ENCODE results near the gene COMMD6. TPM values are rescaled to one million over a fixed set of nuclear protein-coding genes. Genes with fewer than 3 reads are reported as not detected.
A peak's percentile ranks its signal among the peaks of the same experiment; 100 is the strongest.
"Not testable (repeated sequence)": the region's sequence is repeated elsewhere in the genome, so short reads cannot be mapped to it uniquely, and the experiment has no call there.

COMMD6 gene
- total RNA-seq (2014; rRNA removed; shearing (Covaris generic)), result 144 and 290 TPM in 2 replicates

- DNase-seq (ENCODE audit: low spot score), result peak; percentile 89
These were observed at the start of gene COMMD6 for GRCh38 chr13:75537401-75538365. COMMD6 (minus strand) TSS chr13:75537841; CDS start chr13:75537805, 36 bp downstream.

GRCh38 chr13:75585153-75585552 is 47.5 kb upstream of the COMMD6 start:
- no peak for DNase-seq (ENCODE audit: low spot score)

- no peak for DNase-seq (ENCODE audit: low spot score)
These were observed 45.5 kb upstream of the COMMD6 start for GRCh38 chr13:75583091-75583490.

GRCh38 chr13:75581874-75582640 is 44.4 kb upstream of the COMMD6 start:
- DNase-seq (ENCODE audit: low spot score), result no peak

- DNase-seq (ENCODE audit: low spot score), result no peak
These were observed 41.9 kb upstream of the COMMD6 start for GRCh38 chr13:75579529-75579928.

GRCh38 chr13:75569576-75569975 is 31.9 kb upstream of the COMMD6 start:
- no peak for DNase-seq (ENCODE audit: low spot score)

- peak; percentile 38 for DNase-seq (ENCODE audit: low spot score)
These were observed 29.0 kb upstream of the COMMD6 start for GRCh38 chr13:75566658-75567057.

GRCh38 chr13:75558145-75558840 is 20.7 kb upstream of the COMMD6 start:
- no peak for DNase-seq (ENCODE audit: low spot score)

- DNase-seq (ENCODE audit: low spot score), result no peak
These were observed 19.3 kb upstream of the COMMD6 start for GRCh38 chr13:75556961-75557360.

GRCh38 chr13:75555836-75556235 is 18.2 kb upstream of the COMMD6 start:
- DNase-seq (ENCODE audit: low spot score), result no peak

- DNase-seq (ENCODE audit: low spot score), result no peak
These were observed 17.3 kb upstream of the COMMD6 start for GRCh38 chr13:75554981-75555380.

GRCh38 chr13:75554464-75554863 is 16.8 kb upstream of the COMMD6 start:
- no peak for DNase-seq (ENCODE audit: low spot score)

- DNase-seq (ENCODE audit: low spot score), result peak; percentile 43
These were observed 12.5 kb upstream of the COMMD6 start for GRCh38 chr13:75550159-75550567.

GRCh38 chr13:75549262-75550158 is 11.9 kb upstream of the COMMD6 start, which contains the start of gene UCHL3:
UCHL3 (plus strand) TSS chr13:75549791; CDS start chr13:75549821, 30 bp downstream.
- peak; percentile 87 for DNase-seq (ENCODE audit: low spot score)

GRCh38 chr13:75547917-75548316 is 10.3 kb upstream of the COMMD6 start:
- DNase-seq (ENCODE audit: low spot score), result no peak

GRCh38 chr13:75545386-75545785 is 7.7 kb upstream of the COMMD6 start:
- not testable (repeated sequence) for DNase-seq (ENCODE audit: low spot score)

- DNase-seq (ENCODE audit: low spot score), result no peak
These were observed 7.2 kb upstream of the COMMD6 start for GRCh38 chr13:75544681-75545330.

GRCh38 chr13:75541961-75542360 is 4.3 kb upstream of the COMMD6 start:
- no peak for DNase-seq (ENCODE audit: low spot score)

- no peak for DNase-seq (ENCODE audit: low spot score)
These were observed 3.6 kb upstream of the COMMD6 start for GRCh38 chr13:75541287-75541686.

- no peak for DNase-seq (ENCODE audit: low spot score)
These were observed 3.8 kb downstream of the COMMD6 start for GRCh38 chr13:75533861-75534260.
